ENCODE measurements around the gene CENPH. TPM values are rescaled to one million over a fixed set of nuclear protein-coding genes. Genes with fewer than 3 reads are reported as not detected.

Gene CENPH
- total and polyA plus RNA-seq, 2 of the 13 experiments (the other 11 are each of a cell fraction or from before 2014, with no cell fraction given) = 11.2 to 28.8 TPM

DNA sequence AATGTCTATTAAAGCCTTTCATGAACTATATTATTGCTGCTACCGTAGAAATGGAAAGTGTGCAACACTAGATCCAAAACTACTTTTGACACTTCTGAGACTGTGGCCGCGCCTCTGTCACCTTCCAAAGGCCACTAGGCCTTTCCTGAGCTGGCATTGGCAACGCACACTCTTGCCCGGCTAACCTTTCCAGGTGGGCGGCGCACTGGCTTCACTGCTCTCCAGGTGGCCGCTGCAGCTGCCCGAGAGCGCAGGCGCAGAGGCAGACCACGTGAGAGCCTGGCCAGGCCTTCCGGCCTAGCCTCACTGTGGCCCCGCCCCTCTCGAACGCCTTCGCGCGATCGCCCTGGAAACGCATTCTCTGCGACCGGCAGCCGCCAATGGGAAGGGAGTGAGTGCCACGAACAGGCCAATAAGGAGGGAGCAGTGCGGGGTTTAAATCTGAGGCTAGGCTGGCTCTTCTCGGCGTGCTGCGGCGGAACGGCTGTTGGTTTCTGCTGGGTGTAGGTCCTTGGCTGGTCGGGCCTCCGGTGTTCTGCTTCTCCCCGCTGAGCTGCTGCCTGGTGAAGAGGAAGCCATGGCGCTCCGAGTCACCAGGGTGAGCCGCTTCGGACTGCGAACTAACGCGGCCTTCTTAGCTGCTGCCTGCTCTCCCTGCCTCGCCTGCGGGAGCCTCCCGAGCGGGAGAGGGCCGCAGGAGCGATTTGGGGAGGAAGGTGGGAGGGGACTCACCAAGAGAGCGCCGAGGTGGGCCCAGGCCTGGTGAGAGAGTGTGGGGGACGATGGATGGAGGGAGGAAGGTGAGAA is 22.5 kb upstream of the CENPH start, which contains the start of gene CCNB1 (continued):
- TF ChIP-seq, protein P1, sequence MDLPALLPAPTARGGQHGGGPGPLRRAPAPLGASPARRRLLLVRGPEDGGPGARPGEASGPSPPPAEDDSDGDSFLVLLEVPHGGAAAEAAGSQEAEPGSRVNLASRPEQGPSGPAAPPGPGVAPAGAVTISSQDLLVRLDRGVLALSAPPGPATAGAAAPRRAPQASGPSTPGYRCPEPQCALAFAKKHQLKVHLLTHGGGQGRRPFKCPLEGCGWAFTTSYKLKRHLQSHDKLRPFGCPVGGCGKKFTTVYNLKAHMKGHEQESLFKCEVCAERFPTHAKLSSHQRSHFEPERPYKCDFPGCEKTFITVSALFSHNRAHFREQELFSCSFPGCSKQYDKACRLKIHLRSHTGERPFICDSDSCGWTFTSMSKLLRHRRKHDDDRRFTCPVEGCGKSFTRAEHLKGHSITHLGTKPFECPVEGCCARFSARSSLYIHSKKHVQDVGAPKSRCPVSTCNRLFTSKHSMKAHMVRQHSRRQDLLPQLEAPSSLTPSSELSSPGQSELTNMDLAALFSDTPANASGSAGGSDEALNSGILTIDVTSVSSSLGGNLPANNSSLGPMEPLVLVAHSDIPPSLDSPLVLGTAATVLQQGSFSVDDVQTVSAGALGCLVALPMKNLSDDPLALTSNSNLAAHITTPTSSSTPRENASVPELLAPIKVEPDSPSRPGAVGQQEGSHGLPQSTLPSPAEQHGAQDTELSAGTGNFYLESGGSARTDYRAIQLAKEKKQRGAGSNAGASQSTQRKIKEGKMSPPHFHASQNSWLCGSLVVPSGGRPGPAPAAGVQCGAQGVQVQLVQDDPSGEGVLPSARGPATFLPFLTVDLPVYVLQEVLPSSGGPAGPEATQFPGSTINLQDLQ (CRISPR knock-in tag; IDR thresholded peaks at IDR 0.05) = no peak
- TF ChIP-seq ETV5 (CRISPR knock-in tag; IDR thresholded peaks at IDR 0.05; ENCODE audit: borderline replicate concordance) (peak; percentile 72), SMAD1 (CRISPR knock-in tag; IDR thresholded peaks at IDR 0.05; ENCODE audit: borderline replicate concordance, low read depth) (peak; percentile 59; the same call in 1 of the 2 replicates), ZNF546 (CRISPR knock-in tag; conservative IDR thresholded peaks at IDR 0.05) (peak; percentile 78), ZBTB1 (CRISPR knock-in tag; IDR thresholded peaks at IDR 0.05; ENCODE audit: borderline replicate concordance) (0 out of 2 replicates have a peak, but pooled peaks have one; percentile 38), KMT2A (CRISPR knock-in tag; IDR thresholded peaks at IDR 0.05) (peak; percentile 76; the same call in 1 of the 2 replicates), NCOA5 (CRISPR knock-in tag; IDR thresholded peaks at IDR 0.05) (no peak)
- TF ChIP-seq, protein P2, sequence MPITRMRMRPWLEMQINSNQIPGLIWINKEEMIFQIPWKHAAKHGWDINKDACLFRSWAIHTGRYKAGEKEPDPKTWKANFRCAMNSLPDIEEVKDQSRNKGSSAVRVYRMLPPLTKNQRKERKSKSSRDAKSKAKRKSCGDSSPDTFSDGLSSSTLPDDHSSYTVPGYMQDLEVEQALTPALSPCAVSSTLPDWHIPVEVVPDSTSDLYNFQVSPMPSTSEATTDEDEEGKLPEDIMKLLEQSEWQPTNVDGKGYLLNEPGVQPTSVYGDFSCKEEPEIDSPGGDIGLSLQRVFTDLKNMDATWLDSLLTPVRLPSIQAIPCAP (CRISPR knock-in tag; IDR thresholded peaks at IDR 0.05; ENCODE audit: low read depth) = 0 out of 2 replicates have a peak, but pooled peaks have one; percentile 29
- TF ChIP-seq, protein P3, sequence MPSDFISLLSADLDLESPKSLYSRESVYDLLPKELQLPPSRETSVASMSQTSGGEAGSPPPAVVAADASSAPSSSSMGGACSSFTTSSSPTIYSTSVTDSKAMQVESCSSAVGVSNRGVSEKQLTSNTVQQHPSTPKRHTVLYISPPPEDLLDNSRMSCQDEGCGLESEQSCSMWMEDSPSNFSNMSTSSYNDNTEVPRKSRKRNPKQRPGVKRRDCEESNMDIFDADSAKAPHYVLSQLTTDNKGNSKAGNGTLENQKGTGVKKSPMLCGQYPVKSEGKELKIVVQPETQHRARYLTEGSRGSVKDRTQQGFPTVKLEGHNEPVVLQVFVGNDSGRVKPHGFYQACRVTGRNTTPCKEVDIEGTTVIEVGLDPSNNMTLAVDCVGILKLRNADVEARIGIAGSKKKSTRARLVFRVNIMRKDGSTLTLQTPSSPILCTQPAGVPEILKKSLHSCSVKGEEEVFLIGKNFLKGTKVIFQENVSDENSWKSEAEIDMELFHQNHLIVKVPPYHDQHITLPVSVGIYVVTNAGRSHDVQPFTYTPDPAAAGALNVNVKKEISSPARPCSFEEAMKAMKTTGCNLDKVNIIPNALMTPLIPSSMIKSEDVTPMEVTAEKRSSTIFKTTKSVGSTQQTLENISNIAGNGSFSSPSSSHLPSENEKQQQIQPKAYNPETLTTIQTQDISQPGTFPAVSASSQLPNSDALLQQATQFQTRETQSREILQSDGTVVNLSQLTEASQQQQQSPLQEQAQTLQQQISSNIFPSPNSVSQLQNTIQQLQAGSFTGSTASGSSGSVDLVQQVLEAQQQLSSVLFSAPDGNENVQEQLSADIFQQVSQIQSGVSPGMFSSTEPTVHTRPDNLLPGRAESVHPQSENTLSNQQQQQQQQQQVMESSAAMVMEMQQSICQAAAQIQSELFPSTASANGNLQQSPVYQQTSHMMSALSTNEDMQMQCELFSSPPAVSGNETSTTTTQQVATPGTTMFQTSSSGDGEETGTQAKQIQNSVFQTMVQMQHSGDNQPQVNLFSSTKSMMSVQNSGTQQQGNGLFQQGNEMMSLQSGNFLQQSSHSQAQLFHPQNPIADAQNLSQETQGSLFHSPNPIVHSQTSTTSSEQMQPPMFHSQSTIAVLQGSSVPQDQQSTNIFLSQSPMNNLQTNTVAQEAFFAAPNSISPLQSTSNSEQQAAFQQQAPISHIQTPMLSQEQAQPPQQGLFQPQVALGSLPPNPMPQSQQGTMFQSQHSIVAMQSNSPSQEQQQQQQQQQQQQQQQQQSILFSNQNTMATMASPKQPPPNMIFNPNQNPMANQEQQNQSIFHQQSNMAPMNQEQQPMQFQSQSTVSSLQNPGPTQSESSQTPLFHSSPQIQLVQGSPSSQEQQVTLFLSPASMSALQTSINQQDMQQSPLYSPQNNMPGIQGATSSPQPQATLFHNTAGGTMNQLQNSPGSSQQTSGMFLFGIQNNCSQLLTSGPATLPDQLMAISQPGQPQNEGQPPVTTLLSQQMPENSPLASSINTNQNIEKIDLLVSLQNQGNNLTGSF (CRISPR knock-in tag; IDR thresholded peaks at IDR 0.05) = 0 out of 2 replicates have a peak, but pooled peaks have one; percentile 58
- TF ChIP-seq, protein P4, sequence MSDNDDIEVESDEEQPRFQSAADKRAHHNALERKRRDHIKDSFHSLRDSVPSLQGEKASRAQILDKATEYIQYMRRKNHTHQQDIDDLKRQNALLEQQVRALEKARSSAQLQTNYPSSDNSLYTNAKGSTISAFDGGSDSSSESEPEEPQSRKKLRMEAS (IDR thresholded peaks at IDR 0.05) = peak; percentile 93
- TF ChIP-seq, protein P5, sequence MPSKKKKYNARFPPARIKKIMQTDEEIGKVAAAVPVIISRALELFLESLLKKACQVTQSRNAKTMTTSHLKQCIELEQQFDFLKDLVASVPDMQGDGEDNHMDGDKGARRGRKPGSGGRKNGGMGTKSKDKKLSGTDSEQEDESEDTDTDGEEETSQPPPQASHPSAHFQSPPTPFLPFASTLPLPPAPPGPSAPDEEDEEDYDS (CRISPR knock-in tag; IDR thresholded peaks at IDR 0.05) = peak; percentile 82
- TF ChIP-seq, protein P6, sequence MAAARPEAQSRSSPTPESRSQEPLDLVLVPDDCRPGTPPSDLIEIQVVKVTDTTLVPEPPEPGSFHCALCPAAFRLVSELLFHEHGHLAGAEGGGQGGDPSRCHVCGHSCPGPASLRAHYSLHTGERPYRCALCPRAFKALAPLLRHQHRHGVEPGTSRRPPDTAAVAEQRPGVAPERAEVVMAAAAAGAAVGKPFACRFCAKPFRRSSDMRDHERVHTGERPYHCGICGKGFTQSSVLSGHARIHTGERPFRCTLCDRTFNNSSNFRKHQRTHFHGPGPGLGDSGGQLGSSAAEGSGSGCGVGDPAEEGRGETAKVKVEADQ (CRISPR knock-in tag; IDR thresholded peaks at IDR 0.05; ENCODE audit: borderline replicate concordance) = no peak
- TF ChIP-seq, protein P7, sequence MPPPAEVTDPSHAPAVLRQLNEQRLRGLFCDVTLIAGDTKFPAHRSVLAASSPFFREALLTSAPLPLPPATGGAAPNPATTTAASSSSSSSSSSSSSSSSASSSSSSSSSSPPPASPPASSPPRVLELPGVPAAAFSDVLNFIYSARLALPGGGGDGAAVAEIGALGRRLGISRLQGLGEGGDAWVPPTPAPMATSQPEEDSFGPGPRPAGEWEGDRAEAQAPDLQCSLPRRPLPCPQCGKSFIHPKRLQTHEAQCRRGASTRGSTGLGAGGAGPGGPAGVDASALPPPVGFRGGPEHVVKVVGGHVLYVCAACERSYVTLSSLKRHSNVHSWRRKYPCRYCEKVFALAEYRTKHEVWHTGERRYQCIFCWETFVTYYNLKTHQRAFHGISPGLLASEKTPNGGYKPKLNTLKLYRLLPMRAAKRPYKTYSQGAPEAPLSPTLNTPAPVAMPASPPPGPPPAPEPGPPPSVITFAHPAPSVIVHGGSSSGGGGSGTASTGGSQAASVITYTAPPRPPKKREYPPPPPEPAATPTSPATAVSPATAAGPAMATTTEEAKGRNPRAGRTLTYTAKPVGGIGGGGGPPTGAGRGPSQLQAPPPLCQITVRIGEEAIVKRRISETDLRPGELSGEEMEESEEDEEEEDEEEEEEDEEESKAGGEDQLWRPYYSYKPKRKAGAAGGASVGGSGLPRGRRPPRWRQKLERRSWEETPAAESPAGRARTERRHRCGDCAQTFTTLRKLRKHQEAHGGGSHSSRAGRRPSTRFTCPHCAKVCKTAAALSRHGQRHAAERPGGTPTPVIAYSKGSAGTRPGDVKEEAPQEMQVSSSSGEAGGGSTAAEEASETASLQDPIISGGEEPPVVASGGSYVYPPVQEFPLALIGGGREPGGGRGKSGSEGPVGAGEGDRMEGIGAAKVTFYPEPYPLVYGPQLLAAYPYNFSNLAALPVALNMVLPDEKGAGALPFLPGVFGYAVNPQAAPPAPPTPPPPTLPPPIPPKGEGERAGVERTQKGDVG (CRISPR knock-in tag; IDR thresholded peaks at IDR 0.05; ENCODE audit: borderline replicate concordance) = peak; percentile 58; the same call in 1 of the 2 replicates

All from HepG2 (cell line).